HG03095 (cell line): Measurements from ENCODE around the gene PKNOX2.

Source experiments
- ATAC-seq: cut with Tn5 transposase; IDR thresholded peaks from one replicate; pipeline ENCODE4 v1.9.1; 2021; ENCODE audit warnings: moderate library complexity; ENCODE audit not compliant: unreplicated experiment

Gene PKNOX2

GRCh38 chr11:125228993-125229392 lies 64.4 kb downstream of the PKNOX2 start:
- ATAC-seq = no peak

DNA sequence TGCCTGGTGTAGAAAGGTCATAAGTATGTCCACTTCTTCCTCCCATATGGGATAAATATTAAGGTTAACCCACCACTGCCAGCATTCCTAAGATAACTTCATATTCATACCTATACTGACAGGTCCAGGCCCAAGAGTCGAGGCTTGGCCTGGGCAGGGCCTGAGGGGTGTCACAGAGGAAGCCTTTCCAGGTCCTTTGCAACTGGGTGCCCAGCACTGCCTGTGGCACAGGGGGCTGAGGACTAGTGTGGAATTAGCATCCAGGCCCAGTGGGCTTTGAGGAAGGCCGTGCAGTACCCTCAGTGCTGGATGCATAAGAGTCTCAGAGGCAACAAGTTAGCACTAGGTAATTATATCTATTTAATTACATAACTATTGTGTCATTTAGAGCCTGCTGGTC lies 65.4 kb downstream of the PKNOX2 start:
- ATAC-seq = no peak

GRCh38 chr11:125233116-125233515 lies 68.6 kb downstream of the PKNOX2 start:
- ATAC-seq = no peak

DNA sequence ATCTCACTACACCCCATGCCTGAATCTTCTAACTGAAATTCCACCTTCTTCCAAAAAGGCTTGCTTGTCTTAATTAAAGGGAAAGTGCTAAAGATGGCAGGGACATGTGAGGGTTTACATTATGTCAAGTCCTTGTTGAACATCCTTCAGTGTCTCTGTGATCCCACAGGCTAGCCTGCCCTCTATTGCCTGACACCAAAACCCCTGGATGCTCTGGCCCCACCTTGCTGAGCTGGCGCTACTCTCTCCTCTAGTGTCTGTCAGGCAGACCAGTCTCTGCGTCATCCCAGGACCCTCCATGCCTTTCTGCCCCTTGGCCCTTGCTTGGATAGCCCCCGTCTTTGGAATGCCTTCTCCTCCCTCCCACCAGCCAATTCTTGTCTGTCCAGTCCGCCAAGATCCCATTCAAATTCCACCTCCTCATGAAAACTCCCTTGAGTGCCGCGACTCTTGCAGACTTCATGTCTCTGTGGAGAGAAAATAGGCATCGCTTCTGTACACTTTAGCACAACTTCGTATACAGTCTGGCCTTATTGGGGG lies 69.3 kb downstream of the PKNOX2 start:
- no peak for ATAC-seq

GRCh38 chr11:125235071-125235471 lies 70.5 kb downstream of the PKNOX2 start:
- ATAC-seq = no peak

DNA sequence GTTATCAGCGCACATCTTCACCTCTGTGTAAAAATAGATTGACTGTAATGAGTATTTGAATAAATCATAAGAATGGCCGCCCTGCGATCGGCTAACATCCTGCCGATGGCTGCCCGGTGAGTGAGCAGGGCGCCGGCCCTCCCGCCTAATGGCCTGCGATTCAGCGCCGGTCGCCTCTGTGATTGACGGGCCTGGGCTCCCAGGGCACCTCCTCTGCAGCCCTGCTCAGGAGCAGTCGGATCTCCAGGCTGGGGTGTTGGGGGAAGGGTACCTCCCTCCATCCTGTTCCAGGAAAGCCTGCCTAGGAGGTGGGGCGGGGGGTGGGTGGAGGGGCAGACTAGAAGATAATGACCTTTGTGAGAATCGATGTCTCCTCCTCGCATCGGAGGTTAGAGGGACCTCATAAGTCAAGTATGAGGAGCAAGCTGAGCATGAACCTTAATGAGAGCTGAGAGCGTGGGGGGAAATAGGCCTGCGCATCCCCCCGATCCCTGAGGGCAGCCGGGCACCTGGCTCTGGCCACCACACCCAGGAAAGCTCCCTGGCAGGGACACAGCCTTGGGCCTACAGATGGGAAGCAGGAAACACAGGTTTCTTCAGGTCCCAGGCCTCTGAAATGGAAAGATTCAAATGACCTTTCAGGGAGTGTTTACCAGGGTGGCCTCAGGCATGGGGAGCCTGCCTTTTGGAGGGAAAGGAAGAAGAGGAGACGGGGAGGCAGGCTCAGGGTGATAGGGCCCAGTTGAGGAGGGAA lies 71.7 kb downstream of the PKNOX2 start:
- ATAC-seq = no peak

DNA sequence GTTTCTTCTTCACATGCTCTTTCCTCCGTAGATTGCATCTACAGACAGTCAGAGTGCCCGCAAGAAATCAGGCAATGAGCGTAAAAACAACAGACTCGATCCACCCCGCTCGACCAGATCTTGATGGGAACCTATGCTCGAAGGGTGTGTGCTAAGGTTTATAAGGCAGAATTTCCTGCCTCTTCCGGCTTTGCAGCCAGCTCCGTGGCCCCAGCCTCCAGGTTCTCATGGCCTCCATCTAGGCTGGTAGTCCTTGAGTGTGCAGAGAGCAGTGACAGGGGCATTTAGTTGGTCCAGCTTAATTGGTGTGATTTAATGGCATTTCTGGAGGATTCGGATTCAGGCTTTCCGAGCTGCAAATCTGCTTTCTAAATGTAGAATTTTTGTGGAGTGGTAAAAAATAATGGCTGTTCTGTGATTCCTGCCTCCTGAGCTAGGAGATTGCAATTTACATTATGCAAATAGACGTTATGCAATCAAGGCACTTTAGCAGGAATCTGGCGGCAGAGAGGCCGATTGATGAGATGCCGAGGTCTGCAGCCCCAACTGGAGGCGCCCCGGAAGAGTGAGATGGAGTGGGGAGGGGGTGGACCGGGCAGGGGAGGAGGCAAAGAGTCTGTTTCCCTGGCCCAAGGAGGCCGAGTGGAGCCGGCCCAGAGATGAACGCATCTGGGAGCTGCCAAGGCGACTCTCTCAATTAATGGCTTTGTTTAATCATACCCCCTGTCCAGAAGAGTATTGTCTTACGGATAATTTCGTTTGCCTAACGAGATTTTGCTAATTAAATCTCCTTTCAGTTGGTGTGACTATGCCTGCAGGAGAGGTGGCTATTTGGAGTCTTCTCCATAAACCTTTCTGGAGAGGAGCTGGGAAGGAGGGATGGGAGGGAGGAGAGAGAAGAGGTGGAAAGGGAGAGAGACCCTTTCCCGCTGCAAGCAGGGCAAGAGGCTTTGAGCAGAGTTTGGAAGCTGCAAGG lies 75.3 kb downstream of the PKNOX2 start:
- no peak for ATAC-seq

GRCh38 chr11:125241104-125241503 lies 76.6 kb downstream of the PKNOX2 start:
- ATAC-seq = no peak

DNA sequence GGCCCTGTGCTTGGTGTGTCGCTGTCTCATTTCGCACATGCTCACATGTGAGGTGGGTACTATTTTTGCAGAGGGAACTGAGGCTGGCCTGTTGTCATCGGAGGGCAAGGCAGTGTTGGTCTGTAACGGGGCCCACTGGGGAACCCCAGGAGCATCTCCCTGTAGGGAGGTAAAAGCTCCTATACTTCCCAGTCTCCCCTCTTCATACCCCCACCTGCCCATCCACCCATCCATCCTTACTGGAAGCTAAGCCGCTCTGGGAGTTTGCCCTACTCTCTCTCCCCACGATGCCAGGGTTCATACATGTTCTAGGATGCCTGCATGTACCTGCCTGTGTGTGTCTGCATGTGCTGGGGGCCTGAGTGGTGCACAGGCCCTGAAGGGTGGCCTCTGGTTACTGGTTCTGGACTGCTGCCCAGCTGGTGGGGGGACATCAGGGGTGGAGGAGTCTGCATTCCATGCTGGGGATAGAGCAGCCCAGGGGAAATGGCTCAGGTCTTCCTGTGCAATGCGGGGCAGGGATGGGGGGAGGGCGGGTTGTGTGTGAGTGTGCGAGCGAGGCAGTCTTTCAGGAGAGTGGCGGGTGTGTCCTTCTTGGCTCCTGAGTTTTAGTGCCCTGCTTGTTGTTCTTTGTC lies 77.7 kb downstream of the PKNOX2 start:
- ATAC-seq = no peak

GRCh38 chr11:125244166-125244565 lies 79.6 kb downstream of the PKNOX2 start:
- ATAC-seq = no peak

DNA sequence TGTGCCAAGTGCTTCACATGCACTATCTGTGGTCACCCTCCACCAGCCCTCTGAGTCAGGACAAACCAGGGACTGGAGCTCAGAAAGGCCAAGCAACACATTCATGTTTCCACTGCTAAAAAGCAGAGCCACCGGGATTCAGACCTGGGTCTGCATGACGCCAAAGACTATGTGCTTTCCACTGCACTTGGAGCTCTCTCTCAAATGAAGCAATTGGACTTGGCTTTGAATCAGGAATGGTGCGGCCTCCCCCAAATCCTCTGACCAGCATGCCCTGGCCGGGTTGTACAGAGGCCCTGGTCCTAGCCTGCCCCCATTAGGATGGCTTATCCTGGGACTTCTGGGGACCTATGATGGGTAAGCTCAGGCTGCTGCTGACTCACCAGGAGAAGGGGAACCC lies 80.7 kb downstream of the PKNOX2 start:
- no peak for ATAC-seq

- no peak for ATAC-seq
Observed at GRCh38 chr11:125247431-125247830, 82.9 kb downstream of the PKNOX2 start.

- ATAC-seq = no peak
Observed at GRCh38 chr11:125250318-125251213, 86.0 kb downstream of the PKNOX2 start.

DNA sequence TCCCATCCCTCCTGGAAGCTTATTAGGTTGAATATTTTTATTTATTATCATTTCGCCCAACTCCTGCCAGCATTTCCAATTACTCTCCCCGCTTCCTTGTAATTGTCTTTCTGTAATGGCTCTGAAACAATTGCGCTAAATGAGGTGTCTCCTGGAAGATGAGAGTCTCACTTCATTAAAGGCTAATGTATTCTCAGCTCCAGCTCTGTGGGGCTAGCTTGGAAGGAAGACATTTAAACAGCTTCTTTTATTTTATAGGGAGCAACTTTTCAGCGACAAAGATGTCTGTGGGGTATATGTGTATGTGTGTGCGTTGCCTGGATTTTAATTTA lies 86.6 kb downstream of the PKNOX2 start:
- no peak for ATAC-seq

- ATAC-seq = no peak
Observed at GRCh38 chr11:125251956-125252355, 87.4 kb downstream of the PKNOX2 start.

DNA sequence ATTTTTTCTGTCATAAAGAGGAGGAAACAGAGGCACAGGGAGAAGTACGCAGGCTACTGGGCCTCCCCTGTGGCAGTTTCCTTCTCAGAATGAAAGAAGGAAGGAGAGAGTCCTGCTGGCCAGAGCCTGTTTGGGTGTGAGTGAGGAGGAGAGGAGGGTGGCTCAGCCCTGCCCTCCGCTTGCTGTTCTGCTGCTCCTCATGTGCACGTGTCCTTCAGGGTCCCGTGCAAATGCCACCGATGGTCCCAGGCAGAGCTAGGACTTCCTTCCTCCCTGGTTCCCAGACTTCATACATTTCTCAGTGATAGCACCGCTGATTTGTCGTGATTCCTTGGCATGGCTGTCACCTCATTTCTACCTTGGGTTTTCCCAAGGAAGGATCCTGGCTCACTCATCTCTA lies 88.7 kb downstream of the PKNOX2 start:
- ATAC-seq = no peak

DNA sequence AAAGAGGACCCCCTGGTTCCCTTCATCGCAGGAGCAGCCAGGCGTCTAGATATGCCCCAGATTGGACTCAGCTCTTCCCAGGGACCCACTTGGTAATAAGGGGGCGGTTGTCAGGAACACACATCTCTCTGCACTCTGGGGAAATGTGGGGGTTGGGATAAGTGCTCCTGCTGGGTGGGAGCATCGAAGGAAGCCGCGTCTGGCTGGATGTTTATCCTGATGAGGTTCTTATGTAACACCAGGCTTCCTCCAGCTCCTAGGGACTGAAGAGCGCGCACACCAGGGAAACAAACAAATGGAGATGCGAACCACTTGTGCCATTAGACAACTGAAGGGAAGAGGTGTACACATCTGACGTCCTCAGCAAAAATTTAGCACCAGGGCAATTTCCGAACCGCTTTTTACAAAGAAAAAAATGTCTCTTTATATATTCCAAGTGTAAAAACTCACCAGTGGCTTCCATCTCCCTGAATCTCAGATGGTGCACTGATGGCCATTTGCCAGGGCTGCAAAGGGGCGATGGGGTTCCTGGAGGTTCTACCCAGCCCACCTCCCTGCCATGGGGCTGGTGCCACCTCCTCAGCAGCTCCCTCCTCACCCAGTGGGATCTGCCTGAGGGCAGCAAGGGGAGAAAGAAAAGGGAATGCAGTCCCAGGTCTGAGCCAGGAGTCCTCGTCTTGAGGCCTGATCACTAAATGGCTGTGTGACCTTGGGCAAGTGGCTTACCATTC lies 89.4 kb downstream of the PKNOX2 start:
- ATAC-seq = no peak

- no peak for ATAC-seq
Observed at GRCh38 chr11:125256541-125257189, 92.1 kb downstream of the PKNOX2 start.

- ATAC-seq = no peak
Observed at GRCh38 chr11:125257190-125257579, 92.6 kb downstream of the PKNOX2 start.
